A549 (cell line): ENCODE results near the gene RYR3.

ENCODE experiments used
- CEBPB ChIP-seq, 2 experiments: fragments of >200 bp in 1 of 2; sonication (Bioruptor Twin) in 1 of 2; formaldehyde crosslinking in 1 of 2; IDR thresholded peaks; 2 replicates each; pipeline ENCODE4 v1.6.1; 2012 to 2016
- CTCF ChIP-seq: fragments of >200 bp; sonication (Bioruptor Twin); formaldehyde crosslinking; IDR thresholded peaks from 3 replicates; pipeline ENCODE4 v1.5.1; 2016
- ESRRA ChIP-seq: fragments of 150-350 bp; IDR thresholded peaks from 2 replicates; pipeline ENCODE4 v1.6.1; 2014; ENCODE audit warnings: mild to moderate bottlenecking, low read length, borderline replicate concordance
- GATA3 ChIP-seq: IDR thresholded peaks from 2 replicates; pipeline ENCODE4 v1.6.1; 2012; ENCODE audit warnings: borderline replicate concordance
- MAX ChIP-seq: IDR thresholded peaks from 2 replicates; pipeline ENCODE4 v1.6.1; 2012
- NR3C1 ChIP-seq: fragments of >200 bp; sonication (Bioruptor Twin); formaldehyde crosslinking; IDR thresholded peaks from 3 replicates; pipeline ENCODE4 v1.6.1; 2017
- POLR2A ChIP-seq: IDR thresholded peaks from 2 replicates; pipeline ENCODE4 v1.6.1; 2012; ENCODE audit warnings: mild to moderate bottlenecking, low read length

GRCh38 chr15:33778852-33779251 is 468.1 kb downstream of the RYR3 start:
- no peak for TF ChIP-seq CTCF
- no peak for TF ChIP-seq ESRRA
- no peak for TF ChIP-seq CEBPB (IDR thresholded peaks at IDR 0.05)
- TF ChIP-seq NR3C1: no peak
- no peak for TF ChIP-seq MAX
- no peak for TF ChIP-seq GATA3
- TF ChIP-seq POLR2A: no peak
